HG02973 (cell line): Measurements from ENCODE around the gene SIAE.

ENCODE experiments used
- ATAC-seq: cut with Tn5 transposase; IDR thresholded peaks from one replicate; pipeline ENCODE4 v1.9.1; 2021; ENCODE audit warnings: moderate library complexity; ENCODE audit not compliant: unreplicated experiment

SIAE gene, protein sequence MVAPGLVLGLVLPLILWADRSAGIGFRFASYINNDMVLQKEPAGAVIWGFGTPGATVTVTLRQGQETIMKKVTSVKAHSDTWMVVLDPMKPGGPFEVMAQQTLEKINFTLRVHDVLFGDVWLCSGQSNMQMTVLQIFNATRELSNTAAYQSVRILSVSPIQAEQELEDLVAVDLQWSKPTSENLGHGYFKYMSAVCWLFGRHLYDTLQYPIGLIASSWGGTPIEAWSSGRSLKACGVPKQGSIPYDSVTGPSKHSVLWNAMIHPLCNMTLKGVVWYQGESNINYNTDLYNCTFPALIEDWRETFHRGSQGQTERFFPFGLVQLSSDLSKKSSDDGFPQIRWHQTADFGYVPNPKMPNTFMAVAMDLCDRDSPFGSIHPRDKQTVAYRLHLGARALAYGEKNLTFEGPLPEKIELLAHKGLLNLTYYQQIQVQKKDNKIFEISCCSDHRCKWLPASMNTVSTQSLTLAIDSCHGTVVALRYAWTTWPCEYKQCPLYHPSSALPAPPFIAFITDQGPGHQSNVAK

DNA sequence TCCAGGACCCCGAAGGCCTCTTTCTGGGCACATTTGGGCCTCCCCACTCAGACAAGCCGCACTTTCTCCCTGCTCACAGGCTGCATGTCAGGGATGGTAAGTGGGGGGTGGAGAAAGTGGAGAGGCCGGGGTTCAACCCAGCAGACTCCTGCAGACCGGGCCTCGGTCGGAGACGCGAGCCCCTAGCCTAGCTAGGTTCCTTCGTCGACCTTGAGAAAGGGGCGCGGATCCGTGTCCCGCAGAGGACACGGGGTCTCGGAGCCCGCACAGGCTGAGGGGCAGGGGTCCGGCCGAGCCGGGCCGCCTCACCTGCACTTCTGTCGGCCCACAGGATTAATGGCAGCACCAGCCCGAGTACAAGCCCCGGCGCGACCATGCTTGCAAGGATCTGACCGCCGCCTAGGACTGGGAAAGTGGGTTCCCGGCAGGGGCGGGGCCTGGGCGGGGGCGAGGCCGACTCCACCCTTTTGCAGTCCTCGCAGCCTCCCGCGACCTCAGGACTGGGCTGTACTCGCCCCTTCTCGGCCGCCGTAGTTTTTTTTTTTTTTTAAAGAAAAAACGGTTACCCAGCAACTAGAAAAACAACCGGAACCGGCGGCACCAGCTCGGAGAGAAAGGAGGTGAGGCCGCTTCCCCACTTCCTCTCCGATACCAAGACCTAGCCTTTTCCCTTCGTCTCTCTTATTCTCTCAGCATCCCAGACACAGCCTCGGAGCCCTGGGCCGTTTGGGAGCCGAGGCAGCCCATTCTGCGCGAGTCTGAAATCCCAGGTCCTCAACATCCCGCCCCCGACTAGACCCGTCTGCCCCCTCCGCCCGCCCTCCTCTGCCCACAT lies at the start of gene SIAE, which contains the start of gene SPA17:
Gene SIAE (minus strand): TSS at position 407 of the 835 bp plus-strand sequence. CDS start 31 bp downstream, at position 376.
Gene SPA17 (plus strand): TSS at position 572 of the 835 bp plus-strand sequence. CDS start 1,361 bp downstream, outside the sequence.
- peak; percentile 80 for ATAC-seq

DNA sequence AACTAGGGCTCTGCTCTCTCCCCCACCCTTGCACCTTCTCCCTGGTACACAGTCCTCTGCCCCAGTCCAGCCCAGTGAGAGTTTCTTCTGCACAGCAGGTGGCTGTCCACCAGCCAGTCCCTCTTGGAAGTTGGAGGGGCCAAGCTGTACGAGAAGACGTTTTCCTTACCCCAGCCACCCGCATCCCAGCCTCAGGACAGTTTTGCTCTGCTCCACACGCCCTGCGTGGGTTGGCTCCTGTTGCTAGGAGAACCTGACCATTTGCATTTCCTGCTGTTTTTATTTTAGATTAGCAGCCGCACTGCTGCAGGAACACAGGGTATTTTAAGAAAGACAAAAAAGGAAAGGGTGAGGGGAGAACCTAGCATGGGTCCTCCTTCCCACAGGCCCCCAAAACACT lies 48.6 kb upstream of the SIAE start:
- no peak for ATAC-seq

DNA sequence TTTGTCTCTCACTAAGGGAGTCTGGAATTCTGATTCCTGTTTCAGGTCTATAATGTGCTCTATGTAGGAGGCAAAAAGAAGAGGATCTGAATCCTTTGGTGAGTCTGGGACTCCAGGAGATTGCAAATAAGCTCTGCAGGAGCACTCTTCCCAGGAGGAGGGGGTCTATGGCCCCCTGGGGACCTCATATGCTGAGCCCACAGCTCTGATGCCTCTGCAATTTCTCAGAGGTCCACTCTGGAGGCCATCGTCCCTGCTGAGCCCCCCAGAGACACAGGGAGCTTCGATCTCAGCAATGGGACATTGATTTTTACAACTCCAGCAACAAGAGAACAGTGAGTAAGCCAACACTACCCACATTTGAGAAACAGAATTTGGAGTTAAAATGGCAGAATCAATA lies 46.0 kb upstream of the SIAE start:
- ATAC-seq = no peak

DNA sequence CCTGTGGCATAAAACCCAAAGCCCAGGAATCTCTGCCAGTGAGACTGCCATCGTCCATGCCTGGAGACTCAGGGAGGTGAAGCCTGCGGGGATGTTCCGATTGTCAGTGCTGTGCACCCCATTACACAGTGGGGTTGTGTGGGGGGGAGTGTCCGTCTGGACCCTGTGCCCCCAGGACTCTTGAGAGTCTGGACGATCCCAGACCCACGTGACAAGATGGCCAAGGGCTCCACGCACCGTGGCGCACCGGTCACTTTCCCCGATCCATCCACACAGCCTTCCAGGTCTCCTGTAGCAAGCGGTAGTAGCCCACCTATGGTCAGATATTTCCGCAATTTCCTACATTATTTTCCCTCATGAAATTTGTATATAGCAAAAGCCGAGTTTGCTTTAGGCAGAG lies 45.3 kb upstream of the SIAE start:
- ATAC-seq = no peak

DNA sequence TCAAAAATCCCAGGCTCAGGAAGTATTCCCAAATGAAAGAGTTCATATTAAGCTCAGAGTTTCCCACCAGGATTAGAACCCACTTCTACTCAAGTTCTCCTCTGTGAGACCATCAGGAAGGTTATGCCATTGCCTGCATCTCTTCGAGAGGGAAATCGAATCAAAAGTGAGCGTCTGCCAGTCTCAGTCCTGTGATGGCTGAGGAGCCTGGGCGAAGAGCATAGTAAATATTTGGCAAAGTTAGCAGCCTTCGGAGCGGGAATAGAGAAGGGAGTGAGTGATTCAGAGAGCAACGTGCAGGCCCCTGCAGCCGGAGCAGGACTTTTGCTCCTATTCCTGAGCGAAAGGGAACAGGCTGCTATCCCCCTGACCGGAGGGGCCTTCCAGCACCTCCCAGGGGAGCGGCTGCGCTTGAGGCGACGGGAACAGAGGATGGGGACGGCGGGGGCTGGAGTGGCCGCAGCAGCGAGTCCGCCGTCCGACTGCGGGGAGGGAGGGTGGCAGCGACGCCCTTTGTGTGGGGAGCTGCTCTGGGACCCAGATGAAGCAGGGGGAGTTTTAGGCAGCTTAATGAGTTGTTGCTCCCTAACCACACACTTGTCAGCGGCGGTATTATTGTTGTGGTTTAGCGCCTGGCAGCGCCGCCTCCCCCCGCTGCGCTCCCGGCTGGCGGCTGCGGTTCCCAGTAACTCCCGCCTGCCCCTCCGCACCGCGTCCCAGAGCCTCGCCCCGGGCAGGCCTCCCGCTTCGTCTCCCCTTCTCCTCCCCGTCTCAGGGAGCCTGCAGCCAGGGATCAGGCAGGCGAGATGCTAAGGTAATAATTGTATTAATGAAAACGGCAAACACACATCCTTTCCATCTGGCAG lies 44.5 kb upstream of the SIAE start:
- no peak for ATAC-seq

DNA sequence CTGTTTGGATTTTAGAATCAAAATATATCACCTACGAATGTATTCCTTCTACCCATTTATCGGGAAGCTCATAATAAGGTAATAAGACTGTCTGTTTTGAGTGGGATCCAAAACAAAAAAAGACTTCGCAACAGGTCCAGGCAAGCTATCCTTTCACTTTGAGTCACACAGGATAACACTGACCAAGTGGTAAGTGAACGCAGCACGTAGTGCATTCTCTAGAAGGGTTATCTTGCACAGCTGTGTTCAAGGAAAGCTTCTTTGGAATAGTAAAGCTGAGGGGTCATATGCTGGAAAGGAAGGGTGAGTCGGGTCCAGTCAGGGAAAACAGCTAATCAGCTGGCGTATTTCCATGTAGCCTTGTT lies 43.9 kb upstream of the SIAE start:
- ATAC-seq = no peak

DNA sequence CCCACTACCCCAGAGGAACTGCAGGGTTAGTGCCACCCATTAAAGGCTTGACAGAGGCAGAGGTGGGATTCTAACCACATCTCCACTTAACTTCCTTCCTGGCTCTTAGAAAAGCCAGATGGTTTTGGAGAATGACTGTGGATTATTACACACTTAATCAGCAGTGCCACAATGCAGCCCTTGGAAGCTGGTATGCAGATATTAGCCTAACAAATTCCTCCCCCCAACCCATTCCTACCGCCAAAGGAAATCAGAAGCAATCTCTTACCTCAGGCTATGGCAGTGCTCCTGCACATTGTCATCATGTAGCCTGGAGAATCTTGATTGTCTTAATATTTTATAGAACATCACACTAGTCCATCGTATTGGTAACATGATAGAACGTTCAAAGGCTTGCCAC lies 43.1 kb upstream of the SIAE start:
- no peak for ATAC-seq

DNA sequence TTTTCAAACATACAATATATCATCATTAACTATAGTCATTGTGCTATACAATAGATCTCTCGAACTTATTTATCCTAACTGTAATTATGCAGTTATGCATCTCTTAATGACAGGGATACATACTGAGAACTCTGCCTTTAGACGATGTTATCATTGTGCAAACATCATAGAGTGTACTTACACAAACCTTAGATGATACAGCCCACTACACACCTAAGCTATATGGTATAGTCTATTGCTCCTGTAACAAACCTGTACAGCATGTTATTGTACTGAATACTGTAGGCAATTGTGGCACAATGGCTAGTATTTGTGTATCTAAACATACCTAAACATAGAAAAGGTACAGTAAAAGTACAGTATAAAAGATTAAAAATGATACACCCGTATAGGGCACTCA lies 38.9 kb upstream of the SIAE start:
- no peak for ATAC-seq

DNA sequence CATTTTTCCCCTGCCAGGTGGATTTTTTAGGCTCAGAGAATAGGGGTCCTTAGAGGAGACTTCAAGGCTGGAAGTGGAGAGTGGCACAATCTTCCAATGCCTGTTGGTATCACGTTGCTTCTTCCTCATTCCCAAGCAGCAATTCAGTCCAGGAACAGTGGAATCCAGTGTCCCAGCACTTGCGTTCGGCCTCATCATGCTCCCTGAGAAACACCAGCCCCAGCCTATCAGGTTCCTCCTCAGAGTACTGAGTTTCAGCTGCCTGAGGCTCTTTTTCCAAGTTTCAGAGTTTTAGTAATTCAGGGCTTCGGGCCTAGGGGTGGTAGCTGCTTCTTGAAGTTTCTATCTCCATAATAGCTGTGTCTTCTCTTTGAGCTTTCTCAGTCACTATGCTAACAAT lies 34.3 kb upstream of the SIAE start:
- ATAC-seq = no peak

DNA sequence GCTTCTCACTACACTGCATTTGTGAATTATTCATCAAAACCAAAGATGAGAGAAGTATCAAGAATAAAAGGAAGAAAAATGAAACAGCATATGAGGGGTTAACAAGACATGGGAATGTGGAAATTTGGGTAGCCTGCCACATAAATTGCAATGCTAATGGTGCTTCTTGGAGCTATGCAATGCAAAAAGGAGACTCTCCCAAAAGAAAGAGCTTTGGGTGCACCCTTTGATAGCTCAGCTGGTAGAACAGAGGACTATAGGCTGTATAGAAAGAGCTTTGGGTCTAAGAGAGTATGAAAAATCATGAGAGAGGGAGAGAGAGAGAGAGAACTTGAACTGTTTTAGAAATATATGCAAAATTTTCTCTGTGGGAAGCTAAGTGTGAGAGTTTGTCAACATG lies 26.5 kb upstream of the SIAE start:
- no peak for ATAC-seq

DNA sequence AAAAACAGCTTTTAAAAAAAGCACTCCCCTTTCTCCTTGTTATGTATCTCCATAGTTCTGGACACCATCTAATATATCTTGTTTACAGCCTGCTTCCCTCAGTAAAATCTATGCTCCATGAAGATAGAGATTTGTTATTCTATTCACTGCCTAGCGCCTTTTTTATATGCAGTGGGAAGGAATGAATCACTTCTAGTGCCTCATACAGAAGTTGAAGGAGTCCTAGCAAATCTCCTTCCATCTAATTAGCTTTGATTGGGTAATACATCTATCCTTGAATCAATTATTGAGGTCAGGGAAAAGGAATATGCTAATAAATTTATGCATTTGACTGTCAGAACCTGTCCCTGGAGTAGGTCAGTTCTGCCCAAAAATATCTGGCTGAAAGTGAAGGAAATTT lies 26.0 kb upstream of the SIAE start:
- no peak for ATAC-seq

DNA sequence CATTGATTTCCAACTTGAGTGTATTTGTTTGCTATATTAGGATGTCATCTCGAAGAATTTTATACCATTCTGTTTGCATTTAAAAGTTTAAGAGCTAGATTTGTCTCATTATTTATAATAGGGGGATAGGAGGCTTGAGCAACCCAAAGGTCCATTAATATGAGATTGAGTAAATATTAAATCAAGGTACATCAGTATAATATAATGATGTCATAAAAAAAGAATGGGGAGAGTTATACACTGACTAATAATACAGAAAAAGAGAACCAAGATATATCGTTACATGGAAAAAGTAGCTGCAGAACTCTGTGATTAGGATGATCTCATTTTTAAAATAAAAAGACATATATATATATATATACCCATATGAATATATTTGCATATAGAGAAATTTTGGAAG lies 19.6 kb upstream of the SIAE start:
- no peak for ATAC-seq

DNA sequence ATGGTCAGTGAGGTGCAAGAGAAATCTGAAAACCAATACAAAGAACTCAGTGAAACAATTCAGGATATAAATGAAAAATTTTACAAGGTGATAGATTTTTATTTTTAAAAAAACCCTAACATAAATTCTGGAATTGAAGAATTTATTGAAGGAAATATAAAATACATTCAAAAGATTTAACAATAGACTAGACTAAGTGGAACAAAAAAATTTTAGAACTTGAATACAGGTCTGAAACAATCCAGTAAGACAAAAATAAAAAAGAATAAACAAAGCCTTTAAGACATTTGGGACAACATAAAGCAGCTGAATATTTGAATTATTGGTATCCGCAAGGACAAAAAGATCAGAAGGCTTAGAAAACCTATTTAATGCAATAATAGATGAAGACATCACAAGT lies 8.9 kb upstream of the SIAE start:
- ATAC-seq = no peak

DNA sequence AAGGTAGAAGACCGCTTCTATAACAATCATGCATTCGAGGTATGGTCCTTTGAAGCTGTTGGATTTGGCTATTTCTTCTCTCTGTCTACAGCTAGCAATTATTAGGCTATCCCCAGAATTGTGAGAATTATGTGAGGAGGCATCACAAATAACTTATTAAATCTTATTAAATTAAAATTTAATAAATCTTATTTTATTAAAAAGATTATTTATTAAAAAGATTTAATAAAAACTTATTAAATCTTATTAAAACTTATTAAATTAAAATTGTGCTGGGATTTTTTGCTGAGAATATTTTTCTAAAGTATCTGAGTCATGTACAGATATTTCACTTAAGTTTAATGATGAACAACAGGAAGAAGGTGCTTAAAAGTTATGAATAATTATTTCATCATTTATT lies 7.9 kb upstream of the SIAE start:
- ATAC-seq = no peak

DNA sequence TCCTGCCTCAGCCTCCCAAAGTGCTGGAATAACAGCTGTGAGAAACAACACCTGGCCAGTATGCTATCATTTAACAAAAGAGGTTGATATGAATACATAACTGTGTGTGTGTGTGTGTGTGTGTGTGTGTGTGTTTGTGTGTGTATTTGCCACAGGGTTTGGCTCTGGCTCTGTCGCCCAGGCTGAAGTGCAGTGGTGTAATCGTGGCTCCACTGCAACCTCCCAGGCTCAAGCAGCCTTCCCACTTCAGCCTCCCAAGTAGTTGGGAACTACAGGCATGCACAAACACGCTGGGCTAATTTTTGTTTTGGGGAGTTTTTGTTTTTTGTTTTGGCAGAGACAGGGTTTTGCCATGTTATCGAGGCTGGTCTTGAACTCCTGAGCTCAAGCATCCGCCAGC lies 4.9 kb upstream of the SIAE start:
- no peak for ATAC-seq

DNA sequence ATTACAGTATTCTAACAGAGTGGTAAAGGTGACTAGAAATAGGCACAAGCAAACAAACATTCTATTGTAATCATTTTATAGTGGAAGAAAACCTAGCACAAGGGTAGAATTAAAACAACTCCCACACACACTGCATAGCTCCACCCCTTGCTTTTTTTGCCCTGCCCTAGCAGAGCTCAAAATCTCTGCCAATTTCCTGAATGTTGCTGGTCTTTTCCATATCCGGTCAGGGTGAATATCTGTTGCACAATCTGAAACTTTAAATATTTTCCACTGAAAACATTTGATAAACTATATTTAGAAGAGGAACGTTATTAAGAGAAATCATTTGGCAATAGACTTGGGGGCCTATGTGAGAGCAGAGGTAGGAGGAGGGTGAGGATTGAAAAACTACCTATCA lies 2.8 kb upstream of the SIAE start:
- ATAC-seq = no peak

DNA sequence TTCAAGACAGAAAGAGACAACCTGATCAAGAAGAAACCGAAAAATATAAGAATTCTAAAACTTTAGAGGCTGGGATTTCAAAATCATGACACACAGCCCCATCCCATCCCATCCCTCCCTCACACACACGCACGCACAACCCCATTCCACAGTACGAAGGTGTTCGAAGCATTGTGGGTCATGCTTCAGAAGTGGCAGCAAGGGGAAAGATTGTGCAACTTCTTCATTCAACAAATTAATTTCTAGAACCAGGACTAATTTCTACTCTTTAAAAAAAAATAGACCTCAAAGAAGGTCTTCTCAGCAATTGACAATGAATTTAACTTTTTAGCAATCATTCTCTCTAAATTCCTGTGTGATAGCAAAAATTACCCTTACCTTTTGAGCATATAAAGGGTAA lies 1.0 kb upstream of the SIAE start:
- ATAC-seq = no peak

DNA sequence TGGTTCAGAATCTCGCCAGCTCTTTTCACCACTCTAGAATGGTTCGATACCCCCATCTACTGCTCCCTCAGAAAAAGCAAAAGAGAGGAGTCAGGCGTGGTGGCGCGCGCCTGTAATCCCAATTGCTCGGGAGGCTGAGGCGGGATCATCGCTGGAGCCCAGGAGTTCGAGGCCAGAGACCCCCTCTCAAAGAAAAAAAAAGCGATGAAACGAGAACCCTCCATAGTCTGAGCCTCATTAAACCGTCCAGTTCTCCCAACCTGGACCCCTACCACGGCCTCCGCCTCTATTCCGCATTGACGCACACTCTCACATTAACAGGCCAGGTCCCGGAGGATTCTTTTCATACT lies 604 bp upstream of the SIAE start:
- ATAC-seq = no peak

DNA sequence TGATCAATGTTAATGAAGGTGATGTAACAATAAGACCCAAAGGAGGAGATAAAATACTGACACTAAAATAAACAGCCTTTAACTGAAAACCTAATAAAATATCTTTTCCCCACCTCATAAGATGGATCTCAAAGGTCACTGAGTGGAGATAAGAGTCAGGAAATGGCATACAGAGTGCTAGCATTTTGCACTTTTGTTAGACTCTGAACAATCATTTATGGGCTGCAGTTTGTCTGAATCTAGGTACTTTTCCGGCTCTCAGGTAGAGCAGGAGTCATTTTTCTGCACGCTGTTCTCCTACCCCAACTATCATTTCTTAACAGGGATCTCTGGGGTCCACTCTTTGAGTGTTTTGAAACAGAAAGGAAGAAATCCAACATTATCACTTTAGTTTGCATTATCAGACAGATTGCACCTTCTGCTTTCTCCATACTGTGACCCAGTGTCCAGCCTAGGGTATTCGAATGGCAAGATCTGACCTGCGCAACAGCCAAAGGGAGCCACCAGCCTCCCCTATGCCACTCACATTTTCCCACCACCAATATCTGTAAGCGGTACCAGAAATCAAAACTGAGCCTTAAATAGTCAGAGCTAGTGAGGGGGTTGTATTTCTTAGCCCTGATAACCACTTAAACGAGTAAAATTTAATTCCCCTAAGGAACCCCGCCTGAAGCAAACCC lies 863 bp downstream of the SIAE start:
- ATAC-seq = no peak

DNA sequence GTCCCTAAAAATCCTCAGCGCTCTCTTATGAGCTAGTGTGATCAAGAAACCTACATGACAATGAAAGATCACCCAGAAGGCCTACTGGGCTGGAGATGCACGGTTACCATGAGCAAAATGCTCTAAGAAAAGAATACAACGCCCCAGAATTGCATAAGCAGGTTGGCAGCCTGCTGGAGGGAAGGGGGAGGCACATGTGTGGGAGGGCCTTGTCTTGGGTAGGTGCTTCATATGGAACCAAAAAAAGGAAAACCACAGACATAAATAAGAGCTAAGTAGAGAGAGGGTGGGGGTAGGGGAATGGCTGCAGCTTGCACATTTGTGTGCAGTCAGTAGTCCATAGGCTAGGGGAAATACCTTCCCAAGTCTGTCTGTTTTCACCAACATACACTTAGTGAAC lies 2.8 kb downstream of the SIAE start:
- no peak for ATAC-seq

DNA sequence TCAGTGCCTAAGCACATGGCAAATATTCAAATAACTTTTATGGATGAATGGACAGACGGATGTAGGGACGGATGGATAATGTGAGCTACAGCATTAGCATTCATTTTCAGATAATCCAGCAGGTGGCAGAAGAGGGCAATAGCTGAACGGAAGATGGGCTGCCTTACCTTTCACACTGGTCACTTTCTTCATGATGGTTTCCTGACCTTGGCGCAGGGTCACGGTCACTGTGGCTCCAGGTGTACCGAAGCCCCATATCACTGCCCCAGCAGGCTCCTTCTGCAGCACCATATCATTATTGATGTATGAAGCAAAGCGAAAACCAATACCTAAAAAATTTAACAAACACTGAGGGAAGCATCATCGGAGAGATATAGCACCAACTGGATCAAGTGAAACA lies 4.3 kb downstream of the SIAE start:
- peak; percentile 36 for ATAC-seq
